HG02759 (cell line): ENCODE results near the gene HAUS7.

Source experiments
- ATAC-seq: cut with Tn5 transposase; IDR thresholded peaks from one replicate; pipeline ENCODE4 v1.9.1; 2021; ENCODE audit warnings: mild to moderate bottlenecking, moderate library complexity; ENCODE audit not compliant: unreplicated experiment

Gene HAUS7

DNA sequence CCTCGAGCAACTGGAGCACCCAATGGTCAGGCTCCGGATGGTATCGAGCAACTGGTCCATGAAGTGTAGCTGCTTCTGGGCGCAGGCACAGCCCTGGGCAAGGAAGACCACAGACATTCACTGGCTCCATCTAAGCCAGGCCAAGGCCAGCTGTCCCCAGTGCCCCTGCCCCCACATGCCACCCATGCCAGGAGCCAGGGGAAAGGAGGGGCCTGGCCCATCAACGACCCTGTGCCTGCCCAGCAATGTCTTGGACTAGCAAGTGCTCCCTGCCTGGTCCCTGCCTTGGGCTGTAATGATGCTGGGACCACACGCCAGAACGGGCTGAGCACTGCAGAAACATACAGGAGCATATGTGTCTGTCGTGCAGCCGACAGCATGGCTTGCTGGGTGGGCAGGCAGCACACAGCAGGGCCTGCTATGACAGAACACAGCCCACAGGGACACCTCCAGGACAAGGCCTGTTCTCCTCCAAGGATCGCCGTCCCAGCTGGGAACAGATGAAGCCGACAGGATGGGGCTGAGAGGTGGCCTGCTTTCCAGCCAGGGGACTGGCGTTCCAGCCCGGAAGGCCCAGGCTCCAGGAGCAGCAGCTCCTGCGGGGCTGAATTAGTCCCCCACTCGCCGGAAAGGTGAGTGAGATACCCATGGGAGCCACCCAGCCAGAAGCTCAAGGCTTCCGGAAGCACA, 13.1 kb downstream of the HAUS7 start:
- no peak for ATAC-seq

DNA sequence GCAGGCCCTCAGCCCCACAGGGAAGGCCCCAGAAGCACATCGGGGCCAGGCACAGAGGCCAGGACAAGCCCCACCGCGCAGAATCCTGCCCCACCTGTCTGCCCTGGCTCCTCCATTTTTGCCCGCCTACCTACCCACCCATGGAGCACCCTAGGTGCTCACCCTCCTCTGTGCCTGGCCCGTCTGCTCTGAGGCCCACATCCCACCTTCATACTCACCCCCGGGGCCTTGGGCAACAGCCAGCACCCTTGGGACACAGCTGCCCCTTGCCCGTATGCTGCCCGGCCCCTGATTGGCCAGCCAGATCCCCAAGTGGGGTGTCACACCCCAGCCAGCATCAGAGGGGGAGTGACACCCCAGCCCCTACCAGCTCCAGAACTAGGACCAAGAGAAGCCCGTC, 13.7 kb downstream of the HAUS7 start:
- no peak for ATAC-seq

DNA sequence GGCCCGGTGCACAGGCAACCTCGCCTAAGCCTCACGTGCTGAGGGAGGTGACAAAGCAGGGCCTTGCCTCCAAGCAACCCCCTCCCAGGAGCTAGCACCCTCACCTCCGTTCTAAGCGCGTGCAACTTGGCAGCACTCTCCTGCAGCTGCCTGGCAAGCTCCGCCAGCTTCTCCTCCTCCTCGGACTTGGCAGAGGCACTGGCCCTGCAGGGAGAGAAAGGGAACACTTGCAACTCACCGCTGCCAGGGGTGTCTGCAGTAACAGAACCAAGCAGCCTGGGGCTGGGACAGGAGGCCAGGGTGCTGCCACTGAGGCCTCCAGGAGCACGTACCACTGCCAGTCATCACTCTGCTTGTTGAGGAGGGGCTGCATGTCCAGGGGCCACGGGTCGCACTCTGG, 14.2 kb downstream of the HAUS7 start:
- ATAC-seq = no peak

DNA sequence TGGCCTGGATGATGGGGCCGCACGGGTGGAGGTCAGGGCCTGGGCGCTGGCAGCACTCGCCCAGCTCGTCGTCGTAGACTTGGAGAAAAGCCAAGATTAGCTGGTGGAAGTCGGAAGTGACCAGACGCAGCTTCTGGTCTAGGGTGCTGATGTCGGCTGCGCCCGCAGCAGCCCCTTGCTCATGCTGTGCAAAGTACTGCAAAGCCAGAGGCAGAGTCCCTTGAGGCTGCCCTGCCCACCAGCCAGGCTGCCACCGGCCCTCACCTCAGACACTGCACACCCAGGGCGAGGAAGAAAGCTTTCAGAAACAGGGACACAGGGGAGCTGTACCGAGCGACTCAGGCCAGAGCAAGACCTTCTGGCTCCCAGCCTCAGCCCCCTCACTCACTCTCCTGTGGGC, 14.8 kb downstream of the HAUS7 start:
- no peak for ATAC-seq

DNA sequence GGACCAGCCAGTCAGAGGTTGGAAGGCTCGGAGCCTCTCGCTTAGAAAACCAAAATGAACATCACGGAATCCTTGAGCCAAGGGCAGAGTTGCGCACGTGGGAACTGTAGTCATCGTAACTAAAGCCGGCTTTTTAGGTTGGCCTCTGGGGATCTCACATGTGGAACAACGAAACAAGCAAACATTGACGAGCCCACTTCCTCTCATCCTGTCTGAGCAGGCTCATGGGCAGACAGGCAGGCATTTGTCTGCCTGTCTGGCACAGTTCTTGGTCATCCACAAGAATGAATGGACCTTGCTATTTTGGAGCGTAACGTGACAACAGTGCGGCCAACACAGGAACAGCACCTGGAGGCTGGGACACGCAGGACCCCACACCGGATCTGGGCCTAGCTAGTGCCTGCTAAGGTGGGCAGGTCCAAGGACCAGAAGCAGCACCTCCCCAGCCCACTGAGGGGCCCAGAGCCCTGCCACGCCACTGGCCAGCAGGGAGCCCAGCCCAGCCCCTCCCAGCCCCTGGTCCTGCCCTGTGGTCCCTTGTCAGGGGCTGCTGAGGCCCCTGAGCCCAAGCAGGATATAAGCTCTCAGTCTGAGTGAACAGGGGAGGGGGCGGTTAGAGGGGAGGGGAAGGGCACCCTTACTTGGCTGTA, 15.3 kb downstream of the HAUS7 start:
- no peak for ATAC-seq

DNA sequence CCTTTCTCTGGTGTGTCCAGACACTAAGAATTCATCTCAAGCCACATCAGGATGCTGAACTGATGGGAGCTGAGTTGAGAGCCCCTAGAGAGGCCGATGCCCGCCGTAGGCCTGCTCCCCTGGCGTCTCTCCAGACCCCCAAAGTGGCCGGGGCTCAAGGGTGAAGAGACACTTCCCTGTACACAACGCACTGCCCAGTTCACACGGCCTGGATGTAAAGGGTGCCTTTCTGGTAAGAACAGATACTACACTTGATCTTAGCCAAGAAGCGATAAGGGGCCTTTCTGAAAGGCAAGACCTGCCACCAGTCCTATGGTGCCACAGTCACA, 19.5 kb downstream of the HAUS7 start:
- ATAC-seq = no peak

DNA sequence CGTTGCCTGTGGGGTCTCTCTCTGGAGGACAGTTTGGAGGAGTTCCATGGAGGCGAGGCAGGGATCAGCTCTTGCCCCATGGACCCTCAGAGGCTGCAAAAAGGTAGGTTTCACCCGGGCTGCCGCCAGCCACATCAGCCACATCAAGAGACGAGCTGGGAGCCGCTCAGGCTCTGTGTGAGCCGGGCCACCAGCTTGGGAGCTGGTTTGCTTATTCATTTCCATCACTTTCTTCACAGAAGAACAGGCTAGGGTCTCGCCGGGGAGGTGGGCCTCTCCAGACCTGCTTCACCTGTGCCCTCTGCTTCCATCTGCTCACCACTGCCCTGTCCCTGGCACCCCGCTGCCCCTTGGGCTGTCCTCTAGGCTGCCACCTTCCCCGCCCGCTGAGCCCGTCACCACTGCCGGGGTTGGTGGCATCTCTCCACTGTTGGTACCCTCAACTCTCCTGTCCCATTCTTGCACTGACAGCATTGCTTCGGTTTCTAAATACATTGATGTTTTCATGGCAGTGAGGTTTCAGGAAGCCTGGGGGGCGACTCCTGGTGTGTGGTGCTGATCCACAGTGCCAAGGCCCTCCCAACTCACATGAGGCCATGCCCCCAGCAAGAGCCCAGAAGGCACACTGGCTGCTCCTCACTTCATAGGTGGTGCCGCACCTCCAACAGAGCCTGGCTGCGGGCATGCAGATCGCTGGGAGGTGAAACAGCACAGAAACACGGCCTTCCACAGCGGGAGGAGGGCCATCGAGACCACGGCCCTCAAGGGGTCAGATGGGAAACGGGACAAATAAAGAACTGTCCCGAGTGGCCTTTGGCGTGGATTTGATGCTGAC, 20.0 kb downstream of the HAUS7 start:
- ATAC-seq = no peak

DNA sequence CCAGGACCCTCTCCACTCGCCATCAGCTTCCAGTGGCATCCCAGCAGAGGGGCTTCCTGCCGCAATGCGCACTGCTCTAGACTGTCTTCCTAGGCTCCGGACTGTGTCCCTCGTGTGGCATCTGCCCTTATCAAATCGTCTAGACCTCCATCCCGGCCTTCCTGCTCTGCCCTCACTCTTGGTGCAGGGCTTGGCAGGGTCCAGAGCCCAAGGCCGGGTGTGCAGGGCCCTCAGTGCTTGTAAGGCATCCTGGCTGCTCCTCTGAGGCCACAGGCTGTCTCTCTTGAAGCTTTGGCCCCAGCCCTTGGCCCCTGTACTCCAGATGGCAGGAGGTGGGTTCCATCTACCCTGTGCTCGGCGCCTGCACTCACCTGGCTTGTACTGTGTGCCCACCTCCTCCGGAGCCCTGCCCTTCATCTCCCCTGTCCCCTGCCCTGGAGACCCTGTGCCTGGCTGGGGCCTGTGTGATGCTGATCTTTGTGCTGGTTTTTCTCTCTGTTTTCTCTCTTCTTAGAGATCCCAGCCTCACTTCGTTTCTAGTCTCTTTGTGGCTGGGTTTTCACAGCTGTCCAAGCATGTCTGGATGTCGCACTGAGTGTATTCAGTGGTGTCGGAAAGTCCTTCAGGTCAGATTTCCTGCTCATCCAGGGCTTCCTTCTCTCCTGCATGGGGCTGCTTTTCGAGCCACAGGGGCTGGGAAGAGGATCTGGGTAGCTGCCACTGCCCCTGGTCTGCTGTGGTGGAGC, 20.8 kb downstream of the HAUS7 start:
- ATAC-seq = no peak

DNA sequence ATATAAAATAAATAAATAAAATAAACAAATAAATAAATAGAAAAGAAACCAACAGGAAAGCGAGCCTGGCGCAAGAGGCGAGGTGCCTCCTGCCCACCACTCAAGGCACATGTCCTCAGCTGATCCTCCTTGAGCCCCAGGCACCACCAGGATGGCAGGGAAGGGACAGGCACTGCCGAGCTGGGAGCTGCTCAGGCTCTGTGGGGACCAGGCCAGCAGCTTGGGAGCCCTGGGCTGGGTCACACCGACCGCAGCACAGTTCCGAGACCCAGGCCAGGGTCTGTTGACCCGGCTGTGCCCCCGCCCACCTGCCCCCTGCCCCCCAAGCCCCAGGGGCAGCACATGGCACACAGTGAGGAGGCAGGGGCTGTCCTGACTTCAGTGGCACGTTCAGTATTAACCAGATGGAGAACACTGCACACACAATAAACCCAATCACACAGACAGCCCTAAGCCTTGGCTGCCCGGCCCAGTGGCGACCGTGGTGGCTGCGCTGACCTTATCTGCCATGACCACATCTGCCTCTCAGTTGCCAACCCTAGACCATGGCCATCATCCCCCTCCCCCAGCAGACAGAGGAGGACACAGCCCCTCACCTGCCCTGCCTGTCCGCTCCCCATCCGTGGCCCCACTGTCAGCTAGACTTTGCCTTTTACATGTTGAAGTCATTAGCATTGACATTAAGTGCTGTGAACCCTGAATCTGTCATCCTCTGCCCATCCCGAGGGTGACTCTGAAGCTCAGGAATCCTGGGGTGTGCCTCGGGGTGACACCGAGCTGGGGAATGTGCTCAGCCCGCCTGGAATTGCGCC, 21.6 kb downstream of the HAUS7 start:
- ATAC-seq = no peak

DNA sequence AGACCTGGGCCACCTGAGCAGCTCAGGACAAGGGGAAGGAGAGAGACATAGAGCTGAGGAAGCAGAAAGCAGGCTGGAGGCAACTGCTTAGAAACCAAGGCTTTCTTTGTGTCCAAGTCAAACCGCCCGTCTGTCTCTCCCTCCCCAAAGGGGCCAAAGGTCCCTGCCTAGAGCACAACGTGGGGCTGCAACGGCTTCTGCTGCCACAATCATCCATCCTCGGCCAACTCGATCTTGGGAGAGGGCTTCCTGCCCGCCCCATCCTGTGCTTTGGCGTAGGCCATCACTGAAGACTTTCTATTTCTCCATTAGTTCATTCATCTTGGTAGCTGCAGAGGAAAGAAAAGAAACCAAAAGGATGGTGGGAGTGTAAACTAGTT, 22.8 kb downstream of the HAUS7 start:
- ATAC-seq = no peak

DNA sequence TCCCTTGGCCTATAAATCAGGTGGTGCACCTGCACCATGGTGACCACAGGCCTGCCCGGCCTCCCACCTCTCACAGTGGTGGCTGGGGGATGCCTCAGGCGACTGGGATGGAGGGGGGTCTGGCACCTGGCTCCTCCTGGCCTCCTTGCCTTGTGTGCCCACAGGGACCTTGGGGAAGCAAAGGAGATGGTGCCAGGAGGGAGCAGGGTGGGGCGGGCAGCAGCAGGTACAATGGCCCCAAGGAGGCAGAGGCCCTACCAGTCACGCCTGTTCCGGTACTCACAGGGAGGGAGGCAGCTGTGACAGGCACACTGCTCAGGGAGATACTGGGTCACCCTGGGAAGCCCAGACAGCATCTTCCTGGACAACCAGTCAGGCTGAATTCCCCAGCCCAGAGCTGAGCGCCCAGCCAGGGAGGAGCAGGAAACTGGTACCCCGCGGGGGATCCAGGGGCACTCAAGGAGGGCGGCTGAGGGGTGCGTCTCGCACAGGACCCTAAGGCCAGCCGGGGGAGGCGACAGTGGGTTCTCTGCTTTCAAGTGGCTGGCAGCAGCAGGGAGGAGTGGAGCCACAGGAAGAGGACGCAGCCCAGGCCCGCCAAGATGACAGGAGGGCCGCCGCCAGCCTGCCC, 23.3 kb downstream of the HAUS7 start:
- no peak for ATAC-seq

DNA sequence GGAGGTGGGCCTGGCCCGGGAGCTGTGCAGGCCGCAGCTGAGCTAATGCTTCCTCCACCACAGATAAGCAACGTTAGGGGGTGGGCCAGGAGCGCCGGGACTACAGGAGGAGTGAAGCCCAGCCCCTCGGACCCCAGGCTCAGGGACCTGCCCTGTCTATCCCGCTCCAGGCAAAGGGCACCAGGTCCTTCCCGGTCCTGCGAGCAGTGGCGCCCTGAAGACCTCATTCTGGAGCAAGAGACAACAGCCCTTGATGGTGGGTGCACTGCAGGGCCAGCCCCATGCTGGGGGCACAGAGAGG, 23.8 kb downstream of the HAUS7 start:
- ATAC-seq = no peak

DNA sequence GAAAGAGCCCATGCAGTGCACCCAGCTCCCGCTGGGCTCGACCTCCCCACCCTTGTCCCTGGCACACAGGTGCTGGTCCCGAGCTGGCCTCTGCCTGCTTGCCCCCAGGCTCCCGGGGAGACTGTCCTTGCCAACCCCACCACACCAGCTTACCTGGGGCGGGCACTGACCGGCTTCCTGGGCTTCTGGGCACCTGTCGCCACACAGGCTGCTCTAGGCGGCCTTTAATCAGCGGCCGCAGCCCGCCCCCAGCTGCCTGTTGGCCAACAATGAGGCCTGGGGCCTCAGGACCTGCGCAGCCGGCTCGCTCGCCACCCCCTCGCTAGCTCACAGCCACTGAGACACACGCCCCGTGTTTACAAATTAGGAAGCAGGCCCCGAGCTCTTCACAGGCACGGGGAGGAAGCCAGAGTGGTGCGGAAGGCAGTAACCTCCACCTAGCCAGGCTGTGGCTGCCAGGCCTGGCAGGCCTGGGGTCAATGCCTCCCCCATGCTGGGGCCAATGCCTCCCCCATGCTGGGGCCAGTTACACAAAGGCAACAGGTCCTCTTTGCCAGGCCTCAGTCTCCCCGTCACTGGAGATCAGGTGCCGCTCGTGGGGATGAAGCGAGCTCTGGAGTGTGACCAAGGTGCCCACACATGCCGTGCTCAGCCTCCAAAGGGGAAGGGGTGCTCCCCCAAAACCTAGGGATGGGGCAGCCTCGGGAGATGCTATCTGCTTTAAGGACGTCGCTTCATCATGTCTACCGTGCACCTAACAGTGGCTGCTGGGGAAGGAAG, 24.3 kb downstream of the HAUS7 start, which contains the start of gene TREX2:
TREX2 (minus strand) TSS at position 201 of the 780 bp plus-strand sequence. CDS start 626 bp downstream, outside the sequence.
- ATAC-seq = no peak

DNA sequence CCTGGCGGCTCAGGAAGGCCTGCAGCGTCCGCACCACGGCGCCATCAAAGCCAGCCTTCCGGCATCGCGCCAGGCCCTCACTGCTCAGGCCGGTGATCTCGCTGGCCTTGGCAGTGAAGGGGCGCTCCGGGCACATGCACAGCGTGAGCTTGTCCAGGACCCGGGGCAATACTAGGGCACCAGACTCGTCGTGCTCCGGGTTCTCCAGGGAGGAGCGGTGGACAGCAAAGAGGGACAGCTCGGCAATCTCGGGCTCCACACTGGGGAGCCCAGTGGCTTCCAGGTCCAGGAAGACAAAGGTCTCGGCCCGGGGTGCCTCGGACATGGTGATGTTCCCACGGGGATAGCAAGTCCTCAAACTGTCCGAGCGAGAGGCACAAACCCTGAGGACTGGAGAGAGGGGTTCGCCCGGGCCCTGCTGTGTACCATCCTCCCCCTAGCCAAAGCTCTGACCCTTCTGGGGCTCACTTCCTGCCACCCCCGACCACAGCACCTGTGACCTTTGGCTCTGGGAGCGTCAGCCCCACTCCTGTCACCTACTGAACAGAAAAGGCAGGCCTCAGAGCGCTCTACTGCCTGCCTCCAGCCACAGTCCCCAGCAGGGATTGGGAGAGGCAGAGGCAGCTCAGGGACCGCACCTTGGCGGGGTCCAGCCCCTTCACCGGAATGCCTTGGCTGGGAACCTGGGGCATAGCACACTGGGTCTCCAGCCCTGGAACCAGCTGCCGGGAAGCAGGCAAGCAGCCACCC, 25.1 kb downstream of the HAUS7 start:
- no peak for ATAC-seq

DNA sequence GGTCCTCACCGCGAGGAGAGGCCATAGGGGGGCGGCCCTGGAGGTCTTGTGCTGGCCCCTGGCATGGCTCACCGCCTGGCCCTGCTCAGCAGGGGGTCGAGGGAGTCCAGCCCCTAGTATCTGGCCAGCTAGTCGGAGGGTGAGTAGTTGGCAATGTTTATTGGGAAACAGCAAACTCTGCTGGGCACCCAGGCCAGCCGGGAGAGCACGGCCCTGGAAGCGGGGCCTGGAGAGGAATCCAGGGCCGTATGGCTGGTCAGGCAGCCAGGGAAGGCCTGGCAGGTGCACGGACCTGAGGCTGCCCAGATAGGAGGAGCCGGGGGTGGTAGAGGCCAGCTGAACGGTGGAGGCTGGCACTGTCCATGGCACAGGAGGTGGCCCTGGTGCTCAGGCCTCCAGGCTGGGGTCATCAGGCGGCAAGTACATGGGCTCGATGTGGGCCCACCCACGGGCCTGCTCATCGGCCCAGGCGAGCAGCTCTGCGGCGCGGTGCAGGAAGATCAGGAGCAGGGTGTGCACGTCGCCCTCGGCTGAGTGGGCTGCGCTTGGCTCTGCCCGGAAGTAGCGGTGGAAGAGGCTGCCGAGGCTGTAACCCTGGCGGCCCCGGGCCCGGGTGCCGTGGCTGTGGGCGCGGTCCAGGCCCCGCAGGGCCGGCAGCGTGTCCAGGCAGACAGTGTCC, 25.9 kb downstream of the HAUS7 start:
- no peak for ATAC-seq

DNA sequence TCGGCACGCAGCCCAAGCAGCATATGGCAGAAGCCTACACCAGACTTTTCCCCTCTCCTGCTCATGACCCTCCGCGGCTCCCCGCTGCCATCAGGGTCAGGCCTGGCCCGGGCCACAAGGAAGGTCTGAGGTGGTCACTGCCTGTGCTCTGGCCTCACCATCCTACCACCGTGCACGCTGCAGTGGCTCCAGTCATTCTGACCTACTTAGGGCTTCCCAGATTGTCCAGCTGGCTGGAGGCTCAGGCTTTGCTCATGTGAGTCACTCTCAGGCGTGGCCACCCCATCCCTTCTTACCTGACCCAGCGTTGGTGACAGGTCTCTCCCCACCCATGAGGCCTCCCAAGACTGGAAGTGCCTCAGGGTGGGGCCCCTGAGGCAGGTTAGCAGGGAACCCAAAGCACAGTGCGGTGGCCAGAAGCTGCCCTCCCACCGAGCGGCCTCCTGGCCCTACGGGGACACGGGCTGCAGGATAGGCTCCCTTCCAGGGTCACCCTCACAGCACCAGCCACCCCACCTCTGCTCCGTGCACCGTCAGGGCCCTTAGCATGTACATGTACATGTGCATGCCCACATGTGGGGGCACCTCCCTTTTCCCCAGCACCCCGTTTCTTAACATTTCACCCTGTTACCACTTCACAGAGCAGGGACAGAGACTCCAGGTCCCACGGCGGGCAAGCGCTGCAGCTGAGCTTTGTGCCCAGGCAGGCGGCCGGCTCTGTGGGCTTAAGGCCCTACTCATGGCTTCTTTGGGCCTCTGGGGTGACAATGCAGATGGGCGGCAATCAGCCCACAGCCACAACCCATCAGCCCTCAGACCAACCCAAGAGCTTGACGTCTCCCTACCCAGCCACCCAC, 26.7 kb downstream of the HAUS7 start:
- ATAC-seq = no peak

DNA sequence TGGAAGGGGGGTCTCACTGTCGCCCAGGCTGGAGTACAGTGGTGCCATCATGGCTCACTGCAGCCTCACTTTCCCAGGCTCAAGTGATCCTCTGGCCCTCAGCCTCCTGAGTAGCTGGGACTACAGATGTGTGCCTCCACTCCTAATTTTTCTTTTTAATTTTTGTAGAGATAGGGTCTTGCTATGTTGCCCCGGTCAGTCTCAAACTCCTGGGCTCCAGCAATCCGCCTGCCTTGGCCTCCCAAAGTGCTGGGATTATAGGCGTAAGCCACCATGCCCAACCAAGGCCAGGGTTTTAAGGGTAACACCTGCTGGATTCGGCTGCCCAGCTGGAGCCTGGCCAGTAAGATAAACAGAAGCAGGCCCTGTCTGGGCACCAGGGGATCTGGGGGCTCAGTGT, 27.9 kb downstream of the HAUS7 start:
- no peak for ATAC-seq
